K562 (cell line): Measurements from ENCODE around the gene IFNK. TPM values are rescaled to one million over a fixed set of nuclear protein-coding genes. Genes with fewer than 3 reads are reported as not detected.
A peak's percentile ranks its signal among the peaks of the same experiment; 100 is the strongest.

Experiments used
- ATF1 ChIP-seq, 2 experiments: fragments of 450-650 bp in 1 of 2; IDR thresholded peaks; 2 replicates each; pipeline ENCODE4 v1.6.1; 2016; ENCODE audit warnings: missing compliant biosample characterization in 1 of 2, missing genetic modification characterization in 1 of 2
- BHLHE40 ChIP-seq: IDR thresholded peaks from 2 replicates; pipeline ENCODE4 v1.6.1; 2011; ENCODE audit warnings: low read length, improper control_type of control experiment
- E2F8 ChIP-seq: fragments of 450-650 bp; IDR thresholded peaks from 2 replicates; pipeline ENCODE4 v1.7.1; 2018; ENCODE audit warnings: mild to moderate bottlenecking, low read depth; ENCODE audit not compliant: partially characterized antibody
- ETV6 ChIP-seq, 3 experiments: fragments of 150-350 bp in 1 of 3; sonication (generic) in 1 of 3; formaldehyde crosslinking in 1 of 3; IDR thresholded peaks; 2 replicates each; pipeline versions ENCODE4 v1.6.1 to v1.8.0; 2014 to 2022; ENCODE audit warnings: borderline replicate concordance in 2 of 3, low read depth in 2 of 3, antibody characterized with exemption in 1 of 3, low read length in 1 of 3, mild to moderate bottlenecking in 1 of 3, missing genetic modification reagents in 1 of 3
- MEF2A ChIP-seq: IDR thresholded peaks from 2 replicates; pipeline ENCODE4 v1.6.1; 2011; ENCODE audit warnings: low read depth, mild to moderate bottlenecking, low read length, moderate library complexity; ENCODE audit not compliant: control insufficient read depth
- MEIS2 ChIP-seq: fragments of 450-650 bp; IDR thresholded peaks from 2 replicates; pipeline ENCODE4 v1.6.1; 2014; ENCODE audit warnings: mild to moderate bottlenecking; ENCODE audit not compliant: partially characterized antibody
- NFYB ChIP-seq: IDR thresholded peaks from 2 replicates; pipeline ENCODE4 v1.6.1; 2011; ENCODE audit warnings: mild to moderate bottlenecking, moderate library complexity; ENCODE audit not compliant: insufficient read length; ENCODE audit errors: extremely low read depth
- POLR2H ChIP-seq: IDR thresholded peaks from 2 replicates; pipeline ENCODE4 v1.6.1; 2016; ENCODE audit warnings: missing genetic modification characterization, low read depth, mild to moderate bottlenecking, control low read depth, missing compliant biosample characterization, moderate library complexity
- PRMT5 ChIP-seq: sonication (generic); formaldehyde crosslinking; IDR thresholded peaks from 2 replicates; pipeline ENCODE4 v1.5.0; 2020; ENCODE audit warnings: missing genetic modification reagents
- RNF219 ChIP-seq: fragments of 250-450 bp; sonication (Bioruptor Pico); IDR thresholded peaks from 2 replicates; pipeline ENCODE4 v1.5.0; 2022; ENCODE audit warnings: mild to moderate bottlenecking
- SIX5 ChIP-seq, 2 experiments: IDR thresholded peaks; 2 replicates each; pipeline ENCODE4 v1.6.1; 2011; ENCODE audit warnings: low read length in 2 of 2, borderline replicate concordance in 1 of 2, low read depth in 1 of 2, mild to moderate bottlenecking in 1 of 2, moderate library complexity in 1 of 2; ENCODE audit not compliant: insufficient read depth in 1 of 2
- SMAD1 ChIP-seq: fragments of 150-350 bp; IDR thresholded peaks from 2 replicates; pipeline ENCODE4 v1.6.1; 2014; ENCODE audit warnings: low read length, low read depth; ENCODE audit not compliant: partially characterized antibody
- SRSF3 ChIP-seq: fragments of 200-400 bp; formaldehyde crosslinking; IDR thresholded peaks from 2 replicates; pipeline ENCODE4 v1.6.1; 2016; ENCODE audit warnings: mild to moderate bottlenecking, low read length, moderate library complexity; ENCODE audit not compliant: insufficient read depth
- TFAM ChIP-seq: fragments of 250-450 bp; sonication (Bioruptor Pico); conservative IDR thresholded peaks from 2 replicates; pipeline ENCODE4 v1.5.0; 2021; ENCODE audit warnings: mild to moderate bottlenecking, moderate library complexity
- ZEB2 ChIP-seq: fragments of 450-650 bp; IDR thresholded peaks from 2 replicates; pipeline ENCODE4 v1.6.1; 2016
- polyA plus RNA-seq, 8 experiments: library from polyadenylated mRNA; depleted of rRNA in 4 of 8; stranded (reverse) in 5 of 8; unstranded in 3 of 8; fragments of >200 nt; fragmentation: Nextera tagmentation in 2 of 8; fragmentation: Illumina TruSeq in 1 of 8; extraction: Ambion mirVana in 2 of 8; extraction: Trizol in 1 of 8; gene quantifications; 2 replicates each; pipeline versions ENCODE4 v1.2.1 to v1.2.3, GENCODE V29; 2011 to 2014; ENCODE audit warnings: inconsistent platforms in 1 of 8, missing spikeins in 1 of 8
- total RNA-seq, 7 experiments: library from RNA; depleted of rRNA in 6 of 7; stranded (reverse); fragments of >200 nt in 6 of 7; fragmentation: Illumina TruSeq in 2 of 7; extraction: Trizol in 2 of 7; gene quantifications; 2 replicates each; pipeline versions ENCODE4 v1.2.1 to v1.2.3, GENCODE V29; 2011 to 2021; ENCODE audit warnings: low replicate concordance in 1 of 7
- TF ChIP-seq, protein P1 (sequence below): fragments of 450-650 bp; IDR thresholded peaks from 2 replicates; pipeline ENCODE4 v1.6.1; 2018; ENCODE audit not compliant: partially characterized antibody

IFNK gene
- total and polyA plus RNA-seq, 9 of the 15 experiments (the other 6 are each of a cell fraction or from before 2014, with no cell fraction given) = 0.11 TPM; not detected in 8

DNA sequence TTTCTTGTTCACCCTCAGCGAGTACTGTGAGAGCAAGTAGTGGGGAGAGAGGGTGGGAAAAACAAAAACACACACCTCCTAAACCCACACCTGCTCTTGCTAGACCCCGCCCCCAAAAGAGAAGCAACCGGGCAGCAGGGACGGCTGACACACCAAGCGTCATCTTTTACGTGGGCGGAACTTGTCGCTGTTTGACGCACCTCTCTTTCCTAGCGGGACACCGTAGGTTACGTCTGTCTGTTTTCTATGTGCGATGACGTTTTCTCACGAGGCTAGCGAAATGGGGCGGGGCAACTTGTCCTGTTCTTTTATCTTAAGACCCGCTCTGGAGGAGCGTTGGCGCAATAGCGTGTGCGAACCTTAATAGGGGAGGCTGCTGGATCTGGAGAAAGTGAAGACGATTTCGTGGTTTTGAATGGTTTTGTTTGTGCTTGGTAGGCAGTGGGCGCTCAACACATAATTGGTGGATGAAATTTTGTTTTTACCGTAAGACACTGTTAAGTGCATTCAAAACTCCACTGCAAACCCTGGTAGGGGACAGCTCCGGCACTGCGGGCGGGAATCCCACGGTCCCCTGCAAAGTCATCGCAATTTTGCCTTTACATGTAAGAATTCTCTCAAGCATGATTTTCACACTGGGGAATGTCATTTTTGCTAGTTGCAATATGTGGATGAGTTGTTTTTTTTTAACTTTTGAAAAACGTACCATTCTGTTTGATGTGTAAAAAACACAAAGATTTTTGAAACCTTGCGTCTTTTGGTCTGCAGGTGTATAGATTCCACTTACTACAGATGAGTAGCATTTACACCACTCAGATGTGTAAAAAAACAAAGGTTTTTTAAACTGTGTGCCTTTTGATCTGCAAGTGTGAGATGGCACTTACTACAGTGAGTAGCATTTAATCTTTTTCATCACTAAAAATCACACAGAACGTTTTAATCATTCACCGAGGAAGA is 49.8 kb downstream of the IFNK start (continued):
- TF ChIP-seq, protein P1, sequence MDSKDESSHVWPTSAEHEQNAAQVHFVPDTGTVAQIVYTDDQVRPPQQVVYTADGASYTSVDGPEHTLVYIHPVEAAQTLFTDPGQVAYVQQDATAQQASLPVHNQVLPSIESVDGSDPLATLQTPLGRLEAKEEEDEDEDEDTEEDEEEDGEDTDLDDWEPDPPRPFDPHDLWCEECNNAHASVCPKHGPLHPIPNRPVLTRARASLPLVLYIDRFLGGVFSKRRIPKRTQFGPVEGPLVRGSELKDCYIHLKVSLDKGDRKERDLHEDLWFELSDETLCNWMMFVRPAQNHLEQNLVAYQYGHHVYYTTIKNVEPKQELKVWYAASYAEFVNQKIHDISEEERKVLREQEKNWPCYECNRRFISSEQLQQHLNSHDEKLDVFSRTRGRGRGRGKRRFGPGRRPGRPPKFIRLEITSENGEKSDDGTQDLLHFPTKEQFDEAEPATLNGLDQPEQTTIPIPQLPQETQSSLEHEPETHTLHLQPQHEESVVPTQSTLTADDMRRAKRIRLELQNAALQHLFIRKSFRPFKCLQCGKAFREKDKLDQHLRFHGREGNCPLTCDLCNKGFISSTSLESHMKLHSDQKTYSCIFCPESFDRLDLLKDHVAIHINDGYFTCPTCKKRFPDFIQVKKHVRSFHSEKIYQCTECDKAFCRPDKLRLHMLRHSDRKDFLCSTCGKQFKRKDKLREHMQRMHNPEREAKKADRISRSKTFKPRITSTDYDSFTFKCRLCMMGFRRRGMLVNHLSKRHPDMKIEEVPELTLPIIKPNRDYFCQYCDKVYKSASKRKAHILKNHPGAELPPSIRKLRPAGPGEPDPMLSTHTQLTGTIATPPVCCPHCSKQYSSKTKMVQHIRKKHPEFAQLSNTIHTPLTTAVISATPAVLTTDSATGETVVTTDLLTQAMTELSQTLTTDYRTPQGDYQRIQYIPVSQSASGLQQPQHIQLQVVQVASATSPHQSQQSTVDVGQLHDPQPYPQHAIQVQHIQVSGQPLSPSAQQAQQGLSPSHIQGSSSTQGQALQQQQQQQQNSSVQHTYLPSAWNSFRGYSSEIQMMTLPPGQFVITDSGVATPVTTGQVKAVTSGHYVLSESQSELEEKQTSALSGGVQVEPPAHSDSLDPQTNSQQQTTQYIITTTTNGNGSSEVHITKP = peak; percentile 28
- TF ChIP-seq BHLHE40 (0 out of 2 replicates have a peak, but pooled peaks have one; percentile 32), SMAD1 (no peak), SRSF3 (no peak), RNF219 (CRISPR knock-in tag) (no peak), MEF2A (no peak), ETV6 (IDR thresholded peaks at IDR 0.05; ENCODE audit: borderline replicate concordance in 1 of 2, low read depth in 2 of 2, low read length in 1 of 2) (no peak), ETV6 (CRISPR knock-in tag; IDR thresholded peaks at IDR 0.05; ENCODE audit: borderline replicate concordance) (no peak), ZEB2 (no peak), TFAM (CRISPR knock-in tag) (no peak), E2F8 (peak; percentile 45), ATF1 (CRISPR knock-in tag; IDR thresholded peaks at IDR 0.05) (peak; percentile 59; the same call in 1 of the 2 replicates), ATF1 (tag; IDR thresholded peaks at IDR 0.05) (peak; percentile 96), PRMT5 (no peak), NFYB (no peak), SIX5 (IDR thresholded peaks at IDR 0.05; ENCODE audit: borderline replicate concordance in 1 of 2, insufficient read depth in 1 of 2, low read depth in 1 of 2, low read length in 2 of 2) (peak in 1 of 2 experiments; percentile 7; a peak in 1 of 4 replicates), POLR2H (peak; percentile 78), MEIS2 (peak; percentile 47)
